HUES48 (cell line): ENCODE data around the gene DCLK1.
"Not testable (repeated sequence)": the region's sequence is repeated elsewhere in the genome, so short reads cannot be mapped to it uniquely, and the experiment has no call there.

Experiments
- H3K27ac ChIP-seq: one replicate; pipeline ENCODE4 v1.7.0; 2013; ENCODE audit warnings: low read depth, low read length, inconsistent platforms
- H3K27me3 ChIP-seq: 2 replicates; pipeline ENCODE4 v1.6.1; 2013; ENCODE audit warnings: mild to moderate bottlenecking, low read length; ENCODE audit not compliant: control insufficient read depth, insufficient read depth
- H3K36me3 ChIP-seq: 2 replicates; pipeline ENCODE4 v1.6.1; 2013; ENCODE audit warnings: low read length; ENCODE audit not compliant: control insufficient read depth, insufficient read depth
- H3K4me1 ChIP-seq: 2 replicates; pipeline ENCODE4 v1.6.1; 2013; ENCODE audit warnings: mild to moderate bottlenecking, low read length; ENCODE audit not compliant: control insufficient read depth, insufficient read depth
- H3K4me3 ChIP-seq: 2 replicates; pipeline ENCODE4 v1.5.1; 2013; ENCODE audit warnings: mild to moderate bottlenecking, low read depth, low read length
- H3K9ac ChIP-seq: 2 replicates; pipeline ENCODE4 v1.6.1; 2013; ENCODE audit warnings: mild to moderate bottlenecking, low read depth, low read length, moderate library complexity
- H3K9me3 ChIP-seq: 2 replicates; pipeline ENCODE4 v1.6.1; 2013; ENCODE audit warnings: low read length; ENCODE audit not compliant: control insufficient read depth, insufficient read depth

DCLK1 gene

GRCh38 chr13:36107521-36107920, 23.7 kb downstream of the DCLK1 start:
- Histone ChIP-seq H3K9ac (no peak overlapping the region), H3K4me3 (no peak overlapping the region), H3K4me1 (no peaks in the 10 kb centered on the region), H3K27me3 (no peaks in the 10 kb centered on the region), H3K9me3 (no peaks in the 10 kb centered on the region), H3K36me3 (no peaks in the 10 kb centered on the region), H3K27ac (no peak overlapping the region)

GRCh38 chr13:36105726-36106125, 25.5 kb downstream of the DCLK1 start:
- H3K9me3 ChIP-seq: no peaks in the 10 kb centered on the region
- H3K36me3 ChIP-seq: no peaks in the 10 kb centered on the region
- H3K4me1 ChIP-seq: no peaks in the 10 kb centered on the region
- no peak overlapping the region for H3K27ac ChIP-seq
- no peak overlapping the region for H3K9ac ChIP-seq
- no peaks in the 10 kb centered on the region for H3K27me3 ChIP-seq
- H3K4me3 ChIP-seq: no peak overlapping the region

GRCh38 chr13:36102721-36103120, 28.5 kb downstream of the DCLK1 start:
- Histone ChIP-seq H3K27me3 (no peaks in the 10 kb centered on the region), H3K9me3 (no peaks in the 10 kb centered on the region), H3K9ac (no peak overlapping the region), H3K36me3 (no peaks in the 10 kb centered on the region), H3K4me3 (no peak overlapping the region), H3K4me1 (no peaks in the 10 kb centered on the region; the same call in 1 of the 2 replicates), H3K27ac (no peak overlapping the region)

- H3K27me3 ChIP-seq, H3K9me3 ChIP-seq, H3K36me3 ChIP-seq, H3K27ac ChIP-seq, H3K4me1 ChIP-seq, H3K9ac ChIP-seq, H3K4me3 ChIP-seq: not testable (repeated sequence)
These were observed 29.3 kb downstream of the DCLK1 start for GRCh38 chr13:36101907-36102306.

GRCh38 chr13:36101157-36101556, 30.0 kb downstream of the DCLK1 start:
- no peak overlapping the region for H3K27ac ChIP-seq
- no peak overlapping the region for H3K9ac ChIP-seq
- no peak overlapping the region for H3K4me3 ChIP-seq
- H3K27me3 ChIP-seq: no peaks in the 10 kb centered on the region
- H3K9me3 ChIP-seq: no peaks in the 10 kb centered on the region
- no peaks in the 10 kb centered on the region; the same call in 1 of the 2 replicates for H3K4me1 ChIP-seq
- H3K36me3 ChIP-seq: no peaks in the 10 kb centered on the region

- Histone ChIP-seq H3K9ac (no peak overlapping the region), H3K4me3 (no peak overlapping the region), H3K4me1 (peaks cover 3% of the 10 kb centered on the region; the same call in 1 of the 2 replicates), H3K27me3 (no peaks in the 10 kb centered on the region), H3K27ac (no peak overlapping the region), H3K9me3 (no peaks in the 10 kb centered on the region), H3K36me3 (no peaks in the 10 kb centered on the region)
These were observed 33.1 kb downstream of the DCLK1 start for GRCh38 chr13:36098080-36098479.

- no peak overlapping the region for H3K27ac ChIP-seq
These were observed 34.4 kb downstream of the DCLK1 start for GRCh38 chr13:36096461-36097416.

GRCh38 chr13:36094478-36094877, 36.7 kb downstream of the DCLK1 start:
- Histone ChIP-seq H3K27ac (no peak overlapping the region), H3K9me3 (no peaks in the 10 kb centered on the region), H3K9ac (no peak overlapping the region), H3K4me3 (no peak overlapping the region), H3K27me3 (no peaks in the 10 kb centered on the region), H3K36me3 (no peaks in the 10 kb centered on the region), H3K4me1 (peaks cover 3% of the 10 kb centered on the region; the same call in 1 of the 2 replicates)

More at GRCh38 chr13:36096461-36097416, 34.4 kb downstream of the DCLK1 start:
- no peak overlapping the region for H3K9ac ChIP-seq
- peaks cover 3% of the 10 kb centered on the region; the same call in 1 of the 2 replicates for H3K4me1 ChIP-seq
- H3K36me3 ChIP-seq: no peaks in the 10 kb centered on the region
- no peaks in the 10 kb centered on the region for H3K9me3 ChIP-seq
- no peak overlapping the region for H3K4me3 ChIP-seq
- H3K27me3 ChIP-seq: no peaks in the 10 kb centered on the region

GRCh38 chr13:36090592-36090991, 40.6 kb downstream of the DCLK1 start:
- Histone ChIP-seq H3K9ac (no peak overlapping the region), H3K27me3 (no peaks in the 10 kb centered on the region), H3K4me1 (peaks cover 3% of the 10 kb centered on the region), H3K36me3 (no peaks in the 10 kb centered on the region), H3K27ac (no peak overlapping the region), H3K4me3 (no peak overlapping the region), H3K9me3 (no peaks in the 10 kb centered on the region)

- no peak overlapping the region for H3K4me3 ChIP-seq
- no peak overlapping the region for H3K27ac ChIP-seq
- H3K4me1 ChIP-seq: peaks cover 5% of the 10 kb centered on the region; the same call in 1 of the 2 replicates
- H3K27me3 ChIP-seq: no peaks in the 10 kb centered on the region
- H3K36me3 ChIP-seq: no peaks in the 10 kb centered on the region
- no peaks in the 10 kb centered on the region for H3K9me3 ChIP-seq
- H3K9ac ChIP-seq: no peak overlapping the region
These were observed 42.0 kb downstream of the DCLK1 start for GRCh38 chr13:36089130-36089647.

GRCh38 chr13:36088463-36088862, 42.7 kb downstream of the DCLK1 start:
- no peaks in the 10 kb centered on the region for H3K9me3 ChIP-seq
- H3K9ac ChIP-seq: no peak overlapping the region
- H3K4me3 ChIP-seq: no peak overlapping the region
- no peaks in the 10 kb centered on the region for H3K27me3 ChIP-seq
- peaks cover 5% of the 10 kb centered on the region; the same call in 1 of the 2 replicates for H3K4me1 ChIP-seq
- H3K27ac ChIP-seq: no peak overlapping the region
- H3K36me3 ChIP-seq: no peaks in the 10 kb centered on the region
